ENCODE results near the gene NQO1.

- TF ChIP-seq VEZF1 (CRISPR knock-in tag; IDR thresholded peaks at IDR 0.05) (no peak), ZC3H8 (IDR thresholded peaks at IDR 0.05) (no peak), NCOA2 (IDR thresholded peaks at IDR 0.05; ENCODE audit: partially characterized antibody in 2 of 2) (no peak), TOE1 (IDR thresholded peaks at IDR 0.05; ENCODE audit: borderline replicate concordance) (no peak), TOE1 (CRISPR knock-in tag; IDR thresholded peaks at IDR 0.05; ENCODE audit: borderline replicate concordance, low read depth) (no peak), ARID3B (CRISPR knock-in tag; IDR thresholded peaks at IDR 0.05; ENCODE audit: borderline replicate concordance) (no peak), HCFC1 (IDR thresholded peaks at IDR 0.05; ENCODE audit: low read depth, low read length) (no peak), KHSRP (IDR thresholded peaks at IDR 0.05) (no peak), POLR2AphosphoS5 (IDR thresholded peaks at IDR 0.05; ENCODE audit: control insufficient read depth, insufficient read depth, low read depth, low read length) (no peak)
Observed at GRCh38 chr16:69706256-69706974, 19.9 kb downstream of the NQO1 start.

Data from K562 (cell line).